Measurements from ENCODE around the gene EGFL7. TPM values are rescaled to one million over a fixed set of nuclear protein-coding genes. Genes with fewer than 3 reads are reported as not detected.
"Not testable (repeated sequence)": the region's sequence is repeated elsewhere in the genome, so short reads cannot be mapped to it uniquely, and the experiment has no call there.

Gene EGFL7
- polyA plus RNA-seq, 3 donors: 1.3 to 2.8 (median 2.2) TPM

- H4K20me1 ChIP-seq (ENCODE audit: insufficient read depth, low read length); H3K36me3 ChIP-seq (replicated peaks in 1 of 2; ENCODE audit: control insufficient read depth in 1 of 2, insufficient read depth in 2 of 2, low read length in 2 of 2); H3K9ac ChIP-seq (ENCODE audit: insufficient read depth, low read length, poor library complexity, severe bottlenecking); H3K27ac ChIP-seq (ENCODE audit: low read depth in 1 of 2, low read length in 2 of 2); H3K4me3 Mint-ChIP-seq; H3K9me3 ChIP-seq (replicated peaks in 1 of 2; ENCODE audit: control insufficient read depth in 1 of 2, insufficient read depth in 1 of 2, low read length in 2 of 2); H3K79me2 ChIP-seq (ENCODE audit: insufficient read depth, low read length); intact Hi-C loops (cut with micrococcal nuclease); H3K36me3 Mint-ChIP-seq; DNase-seq; H3K9me3 Mint-ChIP-seq; H3K4me1 Mint-ChIP-seq; H3K27ac Mint-ChIP-seq; H3K4me3 ChIP-seq (replicated peaks in 1 of 3; ENCODE audit: low read depth in 2 of 3, low read length in 3 of 3); H2AFZ ChIP-seq (ENCODE audit: insufficient read depth, low read depth, low read length, poor library complexity, severe bottlenecking); H3K4me2 ChIP-seq (replicated peaks; ENCODE audit: extremely low read depth, low read length, poor library complexity, severe bottlenecking): not testable (repeated sequence)
- peaks cover 26 to 34% (median 31%) of the 10 kb centered on the region in 3 donors for H3K27me3 Mint-ChIP-seq (ENCODE audit: low read depth in 3 of 3)
- peaks cover 0 to 19% of the 10 kb centered on the region in 2 donors for H3K27me3 ChIP-seq (ENCODE audit: control insufficient read depth in 2 of 2, insufficient read depth in 2 of 2, low read length in 2 of 2)
- WGBS (ENCODE audit: insufficient coverage): no CpG with 5 or more reads among the region's 36 CpGs
- H3K4me1 ChIP-seq (ENCODE audit: control insufficient read depth in 1 of 2, insufficient read depth in 2 of 2, low read length in 2 of 2): peaks cover 4 to 23% of the 10 kb centered on the region in 2 donors
These were observed 30.1 kb upstream of the EGFL7 start for GRCh38 chr9:136632491-136633106.

- no peak overlapping the region for H3K9ac ChIP-seq (ENCODE audit: insufficient read depth, low read length, poor library complexity, severe bottlenecking)
- intact Hi-C loops (cut with micrococcal nuclease): no loop called here
- no peak overlapping the region for H3K27ac ChIP-seq (ENCODE audit: low read depth in 1 of 2, low read length in 2 of 2)
- no peak overlapping the region for H3K4me2 ChIP-seq (replicated peaks; ENCODE audit: extremely low read depth, low read length, poor library complexity, severe bottlenecking)
- DNase-seq: no peak
- no peaks in the 10 kb centered on the region for H3K27me3 ChIP-seq (ENCODE audit: control insufficient read depth in 2 of 2, insufficient read depth in 2 of 2, low read length in 2 of 2)
- TF ChIP-seq CTCF (IDR thresholded peaks at IDR 0.05): no peak
- no peak overlapping the region for H3K4me3 ChIP-seq (replicated peaks in 1 of 3; ENCODE audit: low read depth in 2 of 3, low read length in 3 of 3)
- H3K79me2 ChIP-seq (ENCODE audit: insufficient read depth, low read length): no peaks in the 10 kb centered on the region
- Mint-ChIP-seq H3K36me3 (no peaks in the 10 kb centered on the region), H3K27ac (peak overlapping the region in 1 of 7 donors; percentile 42), H3K9me3 (no peaks in the 10 kb centered on the region), H3K4me3 (no peak overlapping the region), H3K27me3 (ENCODE audit: low read depth in 3 of 3) (peaks cover 10 to 20% (median 11%) of the 10 kb centered on the region in 3 donors), H3K4me1 (no peaks in the 10 kb centered on the region)
- H3K9me3 ChIP-seq (replicated peaks in 1 of 2; ENCODE audit: control insufficient read depth in 1 of 2, insufficient read depth in 1 of 2, low read length in 2 of 2): no peaks in the 10 kb centered on the region
- H2AFZ ChIP-seq (ENCODE audit: insufficient read depth, low read depth, low read length, poor library complexity, severe bottlenecking): no peak overlapping the region
- H4K20me1 ChIP-seq (ENCODE audit: insufficient read depth, low read length): no peaks in the 10 kb centered on the region
- H3K4me1 ChIP-seq (ENCODE audit: control insufficient read depth in 1 of 2, insufficient read depth in 2 of 2, low read length in 2 of 2): peaks cover 4 to 15% of the 10 kb centered on the region in 2 donors
- WGBS (ENCODE audit: insufficient coverage): 95% methylated on average over 4 of the region's 11 CpGs
- no peaks in the 10 kb centered on the region for H3K36me3 ChIP-seq (replicated peaks in 1 of 2; ENCODE audit: control insufficient read depth in 1 of 2, insufficient read depth in 2 of 2, low read length in 2 of 2)
These were observed 27.8 kb upstream of the EGFL7 start for GRCh38 chr9:136634904-136635303.
